ENCODE results near the gene TNF. TPM values are rescaled to one million over a fixed set of nuclear protein-coding genes. Genes with fewer than 3 reads are reported as not detected.
"Not testable (repeated sequence)": the region's sequence is repeated elsewhere in the genome, so short reads cannot be mapped to it uniquely, and the experiment has no call there.

The TNF gene
- total RNA-seq, 3 donors from 2014 or later = 485 to 701 (median 587) TPM

DNA sequence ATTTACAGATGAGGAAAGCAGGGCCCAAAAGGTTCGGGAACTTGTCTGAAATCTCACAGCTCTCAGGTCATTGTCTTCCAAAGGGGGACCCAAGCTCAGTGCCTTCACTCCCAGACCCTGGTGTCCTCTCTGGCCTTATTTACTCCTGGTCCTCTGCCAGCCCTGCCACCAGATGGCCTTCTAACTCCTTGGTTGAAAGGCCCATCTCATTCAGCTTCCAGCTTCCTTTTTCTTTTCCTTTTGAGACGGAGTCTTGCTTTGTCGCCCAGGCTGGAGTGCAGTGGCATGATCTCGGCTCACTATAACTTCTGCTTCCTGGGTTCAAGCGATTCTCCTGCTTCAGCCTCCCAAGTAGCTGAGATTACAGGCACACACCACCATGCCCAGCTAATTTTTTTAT lies 24.0 kb upstream of the TNF start:
- not testable (repeated sequence) for H3K27me3 Mint-ChIP-seq (ENCODE audit: low read depth); H3K36me3 Mint-ChIP-seq (ENCODE audit: insufficient read depth); H3K9me3 Mint-ChIP-seq
- Mint-ChIP-seq H3K4me1 (ENCODE audit: low read depth) (peaks cover 41% of the 10 kb centered on the region), H3K4me3 (peak overlapping the region; percentile 53)
- DNase-seq (peak; percentile 58), ATAC-seq (peak in 1 of 2 donors; percentile 23)

DNA sequence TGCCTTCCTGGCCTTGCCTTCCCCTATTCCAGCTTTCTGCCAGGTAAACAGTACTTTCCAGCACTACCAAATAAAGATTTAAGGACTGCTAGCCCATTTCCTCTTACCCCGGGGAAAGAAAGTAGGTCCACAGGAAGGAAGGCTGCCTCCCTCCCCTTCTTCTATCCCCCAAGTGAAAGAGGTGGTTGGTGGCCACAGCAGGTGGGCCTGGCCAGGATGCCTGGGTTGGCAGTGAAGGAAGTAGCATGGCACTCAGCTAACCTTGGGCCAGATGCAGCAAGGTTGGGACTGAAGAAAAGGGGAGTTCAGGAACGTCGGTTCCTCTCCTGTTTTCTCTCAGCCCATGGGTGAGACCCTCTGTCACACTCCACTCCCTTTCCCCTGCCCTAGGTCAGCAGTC lies 19.1 kb upstream of the TNF start:
- H3K36me3 Mint-ChIP-seq (ENCODE audit: insufficient read depth) = peaks cover 22% of the 10 kb centered on the region
- H3K4me1 Mint-ChIP-seq (ENCODE audit: low read depth) = peaks cover 63% of the 10 kb centered on the region
- no peak overlapping the region for H3K4me3 Mint-ChIP-seq
- DNase-seq = no peak
- ATAC-seq = no peak
- H3K9me3 Mint-ChIP-seq = no peaks in the 10 kb centered on the region
- no peaks in the 10 kb centered on the region for H3K27me3 Mint-ChIP-seq (ENCODE audit: low read depth)

DNA sequence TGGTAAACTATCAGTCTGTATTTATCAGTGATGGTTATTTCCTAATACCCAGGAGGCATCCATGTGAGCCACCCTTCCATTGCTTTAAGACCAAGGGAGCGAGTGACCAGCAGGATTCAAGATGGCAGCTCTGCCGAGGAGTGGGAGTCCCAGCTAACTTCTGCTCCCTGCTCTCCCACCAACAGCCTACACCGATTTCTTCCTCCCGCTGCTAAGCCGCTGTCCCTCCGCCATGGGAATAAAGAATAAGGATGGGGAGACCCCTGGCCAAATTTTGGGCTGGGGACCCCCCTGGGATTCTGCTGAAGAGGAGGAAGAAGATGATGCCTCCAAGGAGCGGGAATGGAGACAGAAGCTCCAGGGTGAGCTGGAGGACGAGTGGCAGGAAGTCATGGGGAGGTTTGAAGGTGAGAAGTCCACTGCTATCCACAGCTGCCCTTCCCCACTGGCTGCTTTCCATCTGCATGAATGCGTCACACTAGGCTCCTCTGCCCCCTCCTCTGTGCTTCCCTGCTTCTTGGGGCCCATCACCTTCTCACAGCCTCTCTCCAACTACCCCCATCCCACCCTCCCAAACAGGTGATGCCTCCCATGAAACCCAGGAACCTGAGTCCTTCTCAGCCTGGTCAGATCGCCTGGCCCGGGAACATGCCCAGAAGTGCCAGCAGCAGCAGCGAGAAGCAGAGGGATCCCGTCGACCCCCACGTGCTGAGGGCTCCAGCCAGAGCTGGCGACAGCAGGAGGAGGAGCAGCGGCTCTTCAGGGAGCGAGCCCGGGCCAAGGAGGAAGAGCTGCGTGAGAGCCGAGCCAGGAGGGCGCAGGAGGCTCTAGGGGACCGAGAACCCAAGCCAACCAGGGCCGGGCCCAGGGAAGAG lies 17.7 kb upstream of the TNF start:
- DNase-seq = no peak
- Mint-ChIP-seq H3K9me3 (no peaks in the 10 kb centered on the region), H3K27me3 (ENCODE audit: low read depth) (no peaks in the 10 kb centered on the region), H3K4me3 (peak overlapping the region; percentile 67), H3K36me3 (ENCODE audit: insufficient read depth) (peaks cover 24% of the 10 kb centered on the region), H3K4me1 (ENCODE audit: low read depth) (peaks cover 70% of the 10 kb centered on the region)
- no peak for ATAC-seq

DNA sequence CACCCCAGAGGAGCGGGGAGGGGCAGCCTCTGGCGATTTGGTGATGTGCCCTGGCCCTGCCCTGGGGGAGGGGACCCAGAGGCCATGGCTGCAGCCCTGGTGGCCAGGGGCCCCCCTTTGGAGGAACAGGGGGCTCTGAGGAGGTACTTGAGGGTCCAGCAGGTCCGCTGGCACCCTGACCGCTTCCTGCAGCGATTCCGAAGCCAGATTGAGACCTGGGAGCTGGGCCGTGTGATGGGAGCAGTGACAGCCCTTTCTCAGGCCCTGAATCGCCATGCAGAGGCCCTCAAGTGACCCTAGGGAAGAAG lies 17.1 kb upstream of the TNF start:
- H3K9me3 Mint-ChIP-seq = no peaks in the 10 kb centered on the region
- ATAC-seq = no peak
- no peak for DNase-seq
- H3K4me1 Mint-ChIP-seq (ENCODE audit: low read depth) = peaks cover 74% of the 10 kb centered on the region
- H3K36me3 Mint-ChIP-seq (ENCODE audit: insufficient read depth) = peaks cover 28% of the 10 kb centered on the region
- H3K27me3 Mint-ChIP-seq (ENCODE audit: low read depth) = no peaks in the 10 kb centered on the region
- peak overlapping the region; percentile 67 for H3K4me3 Mint-ChIP-seq

DNA sequence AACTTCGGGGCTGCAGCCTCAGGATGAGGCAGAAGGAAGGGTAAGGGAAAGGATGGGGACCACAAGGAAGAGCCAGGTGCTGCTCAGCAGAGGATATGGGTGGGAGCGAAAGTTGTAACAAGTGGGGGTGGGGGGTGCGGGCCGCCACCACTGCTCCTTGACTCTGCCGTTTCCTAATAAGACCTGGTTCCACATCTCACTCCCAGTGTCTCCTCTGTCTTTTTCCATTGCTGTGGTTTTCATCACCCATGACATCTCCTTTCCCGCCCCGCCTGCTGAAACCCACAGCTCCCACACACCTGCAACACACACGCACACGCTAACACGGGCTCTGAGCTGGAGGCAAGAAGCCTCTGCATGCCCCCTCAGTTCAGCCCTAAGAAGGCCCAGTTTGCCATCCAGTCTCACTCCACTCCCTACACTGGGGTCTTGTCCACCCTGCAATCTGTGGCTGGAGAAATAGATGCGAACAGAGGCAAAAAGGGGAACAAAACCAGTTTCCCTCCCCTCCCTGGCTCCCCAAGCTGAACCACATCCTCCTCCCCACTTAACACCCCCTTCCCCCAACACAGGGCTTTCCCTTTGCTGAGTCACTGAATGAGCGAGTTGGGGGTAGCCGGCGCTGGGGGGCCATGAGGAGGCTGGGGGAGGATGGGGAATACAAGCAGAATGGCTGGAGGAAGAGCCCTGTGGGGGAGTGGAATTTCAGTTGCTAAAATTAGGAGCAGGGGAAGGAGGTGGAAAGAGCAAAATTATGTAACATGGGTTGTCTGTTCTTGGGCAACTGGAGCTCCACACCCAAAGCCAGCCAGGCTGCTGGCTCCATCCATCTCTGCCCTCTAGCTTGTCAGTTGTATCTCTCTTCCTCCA lies 16.5 kb upstream of the TNF start:
- H3K4me3 Mint-ChIP-seq = peak overlapping the region; percentile 67
- no peaks in the 10 kb centered on the region for H3K27me3 Mint-ChIP-seq (ENCODE audit: low read depth)
- no peaks in the 10 kb centered on the region for H3K9me3 Mint-ChIP-seq
- H3K4me1 Mint-ChIP-seq (ENCODE audit: low read depth) = peaks cover 79% of the 10 kb centered on the region
- peaks cover 30% of the 10 kb centered on the region for H3K36me3 Mint-ChIP-seq (ENCODE audit: insufficient read depth)
- DNase-seq = peak; percentile 66
- peak; percentile 72 to 76 for ATAC-seq

DNA sequence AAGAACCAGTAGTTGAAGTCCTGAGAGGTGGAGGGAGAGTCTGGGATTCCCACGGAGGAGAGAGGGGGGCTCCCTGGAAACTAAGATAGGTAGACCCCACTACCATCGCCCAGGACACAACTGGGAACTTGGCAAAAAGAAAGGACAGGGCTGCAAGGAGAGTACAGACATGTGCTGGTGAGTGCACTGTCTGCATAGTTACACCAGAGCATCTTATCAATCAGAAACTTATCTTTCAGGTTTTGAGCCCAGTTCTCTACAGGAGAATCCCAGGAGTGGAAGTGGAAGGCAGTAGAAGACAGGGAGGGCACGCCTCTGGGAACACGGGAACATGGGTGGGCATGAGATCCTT lies 15.8 kb upstream of the TNF start:
- H3K36me3 Mint-ChIP-seq (ENCODE audit: insufficient read depth) = peaks cover 32% of the 10 kb centered on the region
- DNase-seq (no peak), ATAC-seq (peak; percentile 13 to 22)
- no peaks in the 10 kb centered on the region for H3K9me3 Mint-ChIP-seq
- H3K4me3 Mint-ChIP-seq = peak overlapping the region; percentile 67
- no peaks in the 10 kb centered on the region for H3K27me3 Mint-ChIP-seq (ENCODE audit: low read depth)
- peaks cover 81% of the 10 kb centered on the region for H3K4me1 Mint-ChIP-seq (ENCODE audit: low read depth)

DNA sequence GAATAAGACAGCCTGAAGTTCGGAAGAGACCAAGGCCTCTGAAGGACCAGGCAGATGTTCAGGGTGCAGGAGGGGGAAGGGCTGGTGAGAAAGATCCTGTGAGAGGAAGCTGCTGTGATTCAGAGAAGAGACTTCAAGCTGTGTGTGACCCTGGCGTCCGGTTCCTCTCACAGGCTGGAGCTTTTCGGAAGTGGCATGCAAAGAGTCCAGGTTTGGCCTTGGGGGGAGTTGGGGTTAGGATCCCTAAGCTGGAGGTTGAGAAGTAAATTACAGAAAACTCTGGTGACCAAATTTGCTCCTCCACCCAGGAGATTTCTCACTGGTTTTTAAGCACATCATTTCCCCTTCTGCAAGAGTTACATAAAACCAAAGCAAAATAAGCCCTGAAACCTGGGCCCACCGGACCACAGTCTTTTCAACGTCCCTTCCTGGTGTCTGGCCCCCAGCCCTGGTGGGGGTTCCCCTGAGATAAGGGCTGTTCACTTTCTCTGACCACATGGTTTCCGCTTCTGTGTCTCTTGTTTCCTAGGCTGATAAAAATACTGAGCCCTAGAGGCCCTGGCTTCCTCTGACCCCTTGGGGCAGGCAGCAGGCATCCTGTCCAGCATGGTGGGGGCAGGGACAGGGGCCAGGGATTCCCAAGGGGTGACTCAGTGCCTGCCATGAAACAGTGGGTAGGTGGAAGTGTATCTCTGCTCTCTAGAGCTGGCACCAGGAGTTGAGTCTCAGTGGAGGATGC lies 15.2 kb upstream of the TNF start:
- H3K36me3 Mint-ChIP-seq (ENCODE audit: insufficient read depth) = peaks cover 37% of the 10 kb centered on the region
- H3K4me3 Mint-ChIP-seq = peak overlapping the region; percentile 67
- ATAC-seq (peak; percentile 38 to 41), DNase-seq (no peak)
- peaks cover 82% of the 10 kb centered on the region for H3K4me1 Mint-ChIP-seq (ENCODE audit: low read depth)
- no peaks in the 10 kb centered on the region for H3K27me3 Mint-ChIP-seq (ENCODE audit: low read depth)
- H3K9me3 Mint-ChIP-seq = no peaks in the 10 kb centered on the region

DNA sequence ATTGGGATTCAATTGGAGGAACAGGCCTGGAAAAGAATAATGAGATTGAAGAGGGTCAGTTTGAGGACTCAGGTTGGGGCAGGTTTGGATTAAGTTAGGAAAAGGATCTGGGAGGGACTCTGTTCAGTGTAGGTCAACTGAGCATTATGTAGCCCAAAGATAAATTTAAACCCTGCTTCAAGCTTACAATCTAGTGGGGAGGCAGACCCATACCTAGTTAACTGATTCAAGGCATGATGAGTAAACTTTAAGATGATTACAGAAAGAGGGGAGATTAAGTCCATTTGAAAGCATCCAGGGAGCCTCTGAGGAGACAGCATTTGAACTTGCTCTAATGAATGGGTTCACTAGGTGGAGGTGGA lies 14.7 kb upstream of the TNF start:
- Mint-ChIP-seq H3K36me3 (ENCODE audit: insufficient read depth) (peaks cover 43% of the 10 kb centered on the region), H3K9me3 (no peaks in the 10 kb centered on the region), H3K4me1 (ENCODE audit: low read depth) (peaks cover 88% of the 10 kb centered on the region), H3K27me3 (ENCODE audit: low read depth) (no peaks in the 10 kb centered on the region), H3K4me3 (peak overlapping the region; percentile 67)
- no peak for DNase-seq
- ATAC-seq = no peak

DNA sequence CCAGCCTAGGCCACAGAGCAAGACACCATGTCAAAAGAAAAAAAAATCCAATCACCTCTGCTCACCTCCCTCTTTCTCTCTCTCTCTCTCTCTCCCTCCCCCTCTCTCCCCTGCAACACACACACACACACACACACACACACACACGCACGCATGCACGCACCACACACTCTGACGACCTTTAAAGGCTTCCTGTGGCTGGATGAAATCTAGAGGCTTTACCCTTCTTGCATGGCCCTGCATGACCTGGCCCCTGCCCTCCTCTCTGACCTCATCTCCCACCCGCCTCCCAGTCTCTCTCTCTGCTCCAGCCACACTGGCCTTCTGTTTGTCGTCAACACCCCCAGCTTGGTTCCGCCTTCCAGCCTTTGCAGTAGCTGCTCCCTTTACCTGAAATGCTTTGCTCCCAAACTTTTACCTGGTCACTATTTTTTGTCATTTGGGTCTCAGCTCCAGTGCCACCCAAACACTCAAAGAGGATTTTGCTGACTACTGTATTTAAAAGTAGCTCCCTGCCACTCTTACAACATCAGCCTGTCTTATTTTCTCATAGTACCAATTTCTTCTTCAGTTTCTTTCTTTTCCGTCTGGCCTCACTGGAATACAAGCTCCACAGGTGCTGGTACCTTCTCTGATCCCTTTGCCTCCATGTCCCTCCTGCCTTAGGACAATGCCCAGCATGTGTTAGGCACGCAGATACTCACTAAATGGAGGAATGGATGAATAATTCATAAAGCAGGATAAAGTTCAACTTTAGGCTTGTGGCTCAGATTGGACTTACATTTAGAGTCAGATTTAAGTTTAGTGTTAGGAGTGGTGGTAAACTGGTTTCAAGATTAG lies 7.6 kb upstream of the TNF start:
- ATAC-seq (peak in 1 of 2 donors; percentile 1), DNase-seq (no peak)
- H3K36me3 Mint-ChIP-seq (ENCODE audit: insufficient read depth) = peaks cover 29% of the 10 kb centered on the region
- no peaks in the 10 kb centered on the region for H3K27me3 Mint-ChIP-seq (ENCODE audit: low read depth)
- no peaks in the 10 kb centered on the region for H3K9me3 Mint-ChIP-seq
- peaks cover 81% of the 10 kb centered on the region for H3K4me1 Mint-ChIP-seq (ENCODE audit: low read depth)
- peak overlapping the region; percentile 96 for H3K4me3 Mint-ChIP-seq

DNA sequence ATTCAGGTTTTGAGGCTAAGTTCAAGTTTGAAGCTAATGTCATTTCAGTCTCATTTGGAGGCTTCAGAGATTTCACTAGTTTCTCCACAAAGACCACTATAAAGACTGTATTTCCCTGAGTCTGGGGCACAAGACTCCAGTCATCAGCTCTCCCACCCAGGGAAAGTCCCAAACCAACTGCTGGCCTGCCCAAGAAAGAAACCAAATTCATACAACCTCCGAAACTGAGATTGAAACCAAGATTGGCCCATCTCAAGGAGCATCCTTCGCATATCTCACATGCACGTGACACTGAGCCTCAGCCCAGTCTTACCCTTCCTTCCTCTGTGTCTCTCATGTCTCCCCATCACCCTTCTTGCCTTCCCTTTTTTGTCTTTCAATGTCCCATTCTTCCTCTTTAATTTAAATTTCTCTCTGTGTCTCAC lies 6.8 kb upstream of the TNF start:
- Mint-ChIP-seq H3K9me3 (no peaks in the 10 kb centered on the region), H3K4me1 (ENCODE audit: low read depth) (peaks cover 81% of the 10 kb centered on the region), H3K27me3 (ENCODE audit: low read depth) (no peaks in the 10 kb centered on the region), H3K36me3 (ENCODE audit: insufficient read depth) (peaks cover 30% of the 10 kb centered on the region), H3K4me3 (peak overlapping the region; percentile 96)
- ATAC-seq (peak; percentile 69), DNase-seq (peak; percentile 54)

DNA sequence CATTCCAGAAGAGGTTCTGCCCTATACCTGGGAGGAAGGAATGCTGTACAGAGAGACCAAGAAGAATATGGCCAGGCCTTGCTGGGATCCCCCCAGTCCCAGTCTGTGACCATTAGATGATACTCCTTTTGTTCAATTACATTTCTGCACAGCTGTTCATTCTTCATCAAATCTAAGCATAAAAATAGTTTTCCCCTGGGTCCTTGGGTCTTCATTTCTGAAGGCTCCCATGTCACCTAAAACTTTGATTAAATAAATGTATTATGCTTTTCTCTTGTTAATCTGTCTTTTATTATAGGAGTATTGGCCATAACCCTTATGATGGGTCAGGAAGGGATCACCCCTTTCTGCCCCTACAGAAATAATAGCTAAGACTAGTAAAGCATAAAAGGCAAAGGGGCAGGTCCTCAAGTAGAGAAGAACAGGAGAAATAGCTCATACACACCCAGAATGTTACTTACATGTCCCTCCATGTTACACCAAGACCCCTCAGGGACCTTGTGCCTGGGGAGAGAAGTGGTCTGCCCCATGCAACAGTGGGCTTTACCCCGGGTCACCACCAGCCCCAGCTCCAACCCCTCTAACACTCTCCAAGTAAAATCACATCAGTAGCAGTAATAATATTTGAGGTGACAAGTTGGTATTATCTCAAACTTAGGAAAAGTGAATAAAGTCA lies 5.4 kb upstream of the TNF start:
- no peak for DNase-seq
- Mint-ChIP-seq H3K9me3 (no peaks in the 10 kb centered on the region), H3K4me3 (peak overlapping the region; percentile 96), H3K36me3 (ENCODE audit: insufficient read depth) (peaks cover 30% of the 10 kb centered on the region), H3K27me3 (ENCODE audit: low read depth) (no peaks in the 10 kb centered on the region), H3K4me1 (ENCODE audit: low read depth) (peaks cover 85% of the 10 kb centered on the region)
- ATAC-seq = no peak

DNA sequence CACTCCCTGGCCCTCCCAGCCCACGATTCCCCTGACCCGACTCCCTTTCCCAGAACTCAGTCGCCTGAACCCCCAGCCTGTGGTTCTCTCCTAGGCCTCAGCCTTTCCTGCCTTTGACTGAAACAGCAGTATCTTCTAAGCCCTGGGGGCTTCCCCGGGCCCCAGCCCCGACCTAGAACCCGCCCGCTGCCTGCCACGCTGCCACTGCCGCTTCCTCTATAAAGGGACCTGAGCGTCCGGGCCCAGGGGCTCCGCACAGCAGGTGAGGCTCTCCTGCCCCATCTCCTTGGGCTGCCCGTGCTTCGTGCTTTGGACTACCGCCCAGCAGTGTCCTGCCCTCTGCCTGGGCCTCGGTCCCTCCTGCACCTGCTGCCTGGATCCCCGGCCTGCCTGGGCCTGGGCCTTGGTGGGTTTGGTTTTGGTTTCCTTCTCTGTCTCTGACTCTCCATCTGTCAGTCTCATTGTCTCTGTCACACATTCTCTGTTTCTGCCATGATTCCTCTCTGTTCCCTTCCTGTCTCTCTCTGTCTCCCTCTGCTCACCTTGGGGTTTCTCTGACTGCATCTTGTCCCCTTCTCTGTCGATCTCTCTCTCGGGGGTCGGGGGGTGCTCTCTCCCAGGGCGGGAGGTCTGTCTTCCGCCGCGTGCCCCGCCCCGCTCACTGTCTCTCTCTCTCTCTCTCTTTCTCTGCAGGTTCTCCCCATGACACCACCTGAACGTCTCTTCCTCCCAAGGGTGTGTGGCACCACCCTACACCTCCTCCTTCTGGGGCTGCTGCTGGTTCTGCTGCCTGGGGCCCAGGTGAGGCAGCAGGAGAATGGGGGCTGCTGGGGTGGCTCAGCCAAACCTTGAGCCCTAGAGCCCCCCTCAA lies 3.1 kb upstream of the TNF start, which contains the start of gene LTA:
LTA (plus strand) TSS at position 249 of the 871 bp plus-strand sequence; CDS start at position 703, 454 bp downstream.
- peaks cover 83% of the 10 kb centered on the region for H3K4me1 Mint-ChIP-seq (ENCODE audit: low read depth)

More for the DNA sequence above, 3.1 kb upstream of the TNF start, which contains the start of gene LTA:
- ATAC-seq = peak; percentile 49 to 57
- peaks cover 42% of the 10 kb centered on the region for H3K36me3 Mint-ChIP-seq (ENCODE audit: insufficient read depth)
- no peaks in the 10 kb centered on the region for H3K9me3 Mint-ChIP-seq
- H3K4me3 Mint-ChIP-seq = peak within 1 kb of the TSS; percentile 96
- peak; percentile 75 for DNase-seq
- no peaks in the 10 kb centered on the region for H3K27me3 Mint-ChIP-seq (ENCODE audit: low read depth)

All from activated T-cell treated with anti-CD3 and anti-CD28 coated beads, Interleukin-2, amount 50 U/mL, for 4 hours (primary cell).